Keratinocyte (primary cell): ENCODE results near the gene PLEKHA6.

ENCODE experiments used
- EZH2 ChIP-seq: IDR thresholded peaks from one replicate; pipeline ENCODE4 v1.6.1; 2012; ENCODE audit warnings: inconsistent platforms, mild to moderate bottlenecking, low read length, moderate library complexity
- TF ChIP-seq, protein P1 (sequence below), 3 experiments: IDR thresholded peaks in 1 of 3; conservative IDR thresholded peaks in 1 of 3; optimal IDR thresholded peaks in 1 of 3; 2 replicates in 2 of 3; 3 replicates in 1 of 3; pipeline versions ENCODE3 to v1.5.1; 2011; ENCODE audit warnings: low read length in 3 of 3, mild to moderate bottlenecking in 3 of 3, moderate library complexity in 2 of 3, control low read depth in 1 of 3, inconsistent platforms in 1 of 3; ENCODE audit not compliant: insufficient read depth in 2 of 3; ENCODE audit errors: extremely low read depth in 1 of 3

DNA sequence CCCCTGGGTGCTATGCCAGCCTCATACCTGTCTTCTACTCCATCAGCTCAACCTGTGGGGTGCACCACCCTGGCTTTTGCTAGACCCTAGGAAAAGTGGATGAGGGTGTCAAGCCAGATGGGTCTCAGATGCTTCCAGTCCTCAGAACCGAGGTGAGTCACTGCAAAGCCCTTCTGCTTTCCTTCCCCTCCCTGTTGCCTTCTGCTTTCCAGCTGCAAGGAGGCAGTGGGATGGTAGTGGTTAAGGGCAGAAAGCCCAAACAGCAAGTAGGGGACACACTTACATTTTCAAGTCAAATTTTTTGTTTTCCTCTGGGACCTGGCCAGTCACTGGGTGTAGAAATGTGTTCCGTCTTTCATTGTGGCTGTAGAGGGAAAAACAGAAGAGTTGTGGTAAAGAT, 85.3 kb downstream of the PLEKHA6 start:
- TF ChIP-seq, protein P1, sequence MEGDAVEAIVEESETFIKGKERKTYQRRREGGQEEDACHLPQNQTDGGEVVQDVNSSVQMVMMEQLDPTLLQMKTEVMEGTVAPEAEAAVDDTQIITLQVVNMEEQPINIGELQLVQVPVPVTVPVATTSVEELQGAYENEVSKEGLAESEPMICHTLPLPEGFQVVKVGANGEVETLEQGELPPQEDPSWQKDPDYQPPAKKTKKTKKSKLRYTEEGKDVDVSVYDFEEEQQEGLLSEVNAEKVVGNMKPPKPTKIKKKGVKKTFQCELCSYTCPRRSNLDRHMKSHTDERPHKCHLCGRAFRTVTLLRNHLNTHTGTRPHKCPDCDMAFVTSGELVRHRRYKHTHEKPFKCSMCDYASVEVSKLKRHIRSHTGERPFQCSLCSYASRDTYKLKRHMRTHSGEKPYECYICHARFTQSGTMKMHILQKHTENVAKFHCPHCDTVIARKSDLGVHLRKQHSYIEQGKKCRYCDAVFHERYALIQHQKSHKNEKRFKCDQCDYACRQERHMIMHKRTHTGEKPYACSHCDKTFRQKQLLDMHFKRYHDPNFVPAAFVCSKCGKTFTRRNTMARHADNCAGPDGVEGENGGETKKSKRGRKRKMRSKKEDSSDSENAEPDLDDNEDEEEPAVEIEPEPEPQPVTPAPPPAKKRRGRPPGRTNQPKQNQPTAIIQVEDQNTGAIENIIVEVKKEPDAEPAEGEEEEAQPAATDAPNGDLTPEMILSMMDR (optimal IDR thresholded peaks at IDR 0.05 in 1 of 3, IDR thresholded peaks at IDR 0.05 in 1 of 3, conservative IDR thresholded peaks at IDR 0.05 in 1 of 3; ENCODE audit: extremely low read depth in 1 of 3, insufficient read depth in 2 of 3, low read length in 3 of 3), result no peak
- no peak for TF ChIP-seq EZH2
